HAP-1 (cell line): Measurements from ENCODE around the gene CRHR1.

Source experiments
- DNase-seq, 2 experiments: peaks; one replicate each; pipeline ENCODE4 v3.0.0-alpha.2; 2016 to 2020; ENCODE audit warnings: low spot score in 2 of 2
- H3K27me3 ChIP-seq: fragments of 250-450 bp; sonication (Bioruptor Pico); 2 replicates; pipeline ENCODE4 v1.5.1; 2020; ENCODE audit warnings: low read depth, mild to moderate bottlenecking, moderate library complexity
- H3K36me3 ChIP-seq: fragments of 250-450 bp; sonication (Bioruptor Pico); replicated peaks from 2 replicates; pipeline ENCODE4 v1.5.1; 2020; ENCODE audit warnings: mild to moderate bottlenecking
- H3K4me1 ChIP-seq: fragments of 250-450 bp; sonication (Bioruptor Pico); 2 replicates; pipeline ENCODE4 v1.5.1; 2020; ENCODE audit warnings: mild to moderate bottlenecking
- H3K4me3 ChIP-seq: fragments of 250-450 bp; sonication (Bioruptor Pico); 2 replicates; pipeline ENCODE4 v1.5.1; 2020; ENCODE audit warnings: mild to moderate bottlenecking, moderate library complexity
- H3K9me3 ChIP-seq: fragments of 250-450 bp; sonication (Bioruptor Pico); 2 replicates; pipeline ENCODE4 v1.5.1; 2020; ENCODE audit warnings: mild to moderate bottlenecking, moderate library complexity
- in situ Hi-C: fragments of 300-500 bp; cut with MboI; formaldehyde crosslinking; loops from 3 replicates; pipeline ENCODE4 v1.14.3; 2020; ENCODE audit warnings: low sequenced_read_pairs, inconsistent platforms, mixed read lengths

The CRHR1 gene

GRCh38 chr17:45751466-45751865 lies 32.7 kb upstream of the CRHR1 start:
- peaks cover 9% of the 10 kb centered on the region for H3K27me3 ChIP-seq
- DNase-seq, result peak in 1 of 2 experiments; percentile 51
- H3K4me3 ChIP-seq, result no peak overlapping the region
- in situ Hi-C loops, result no loop called here
- no peaks in the 10 kb centered on the region; the same call in 1 of the 2 replicates for H3K4me1 ChIP-seq
- H3K9me3 ChIP-seq, result no peaks in the 10 kb centered on the region
- no peaks in the 10 kb centered on the region for H3K36me3 ChIP-seq

DNA sequence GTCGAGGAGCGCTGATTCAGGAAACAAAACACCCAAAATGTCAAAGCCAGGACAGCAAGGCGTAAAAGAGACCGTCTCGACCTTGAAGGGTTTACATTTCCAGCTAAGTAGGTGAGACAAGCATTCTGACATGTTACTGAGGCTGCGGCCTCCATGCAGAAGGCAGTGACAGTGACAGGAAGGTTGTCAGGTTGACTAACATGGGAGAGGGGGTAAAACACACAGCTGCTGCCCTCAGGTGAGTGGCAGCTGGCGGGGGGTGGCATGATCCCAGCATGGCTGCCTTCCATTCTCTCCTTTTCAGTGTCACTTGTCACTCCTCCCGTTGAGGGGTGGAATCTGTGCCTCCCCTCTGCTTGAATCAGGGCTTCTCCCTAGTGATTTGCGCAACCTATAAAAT lies 31.9 kb upstream of the CRHR1 start:
- no peak for DNase-seq
- no peaks in the 10 kb centered on the region; the same call in 1 of the 2 replicates for H3K4me1 ChIP-seq
- in situ Hi-C loops, result no loop called here
- H3K27me3 ChIP-seq, result peaks cover 9% of the 10 kb centered on the region
- H3K4me3 ChIP-seq, result no peak overlapping the region
- H3K36me3 ChIP-seq, result no peaks in the 10 kb centered on the region
- H3K9me3 ChIP-seq, result no peaks in the 10 kb centered on the region

GRCh38 chr17:45753645-45754225 lies 30.4 kb upstream of the CRHR1 start:
- Histone ChIP-seq H3K4me3 (no peak overlapping the region), H3K9me3 (no peaks in the 10 kb centered on the region), H3K4me1 (no peaks in the 10 kb centered on the region; the same call in 1 of the 2 replicates), H3K36me3 (no peaks in the 10 kb centered on the region), H3K27me3 (peaks cover 7% of the 10 kb centered on the region)
- in situ Hi-C loops, result no loop called here
- no peak for DNase-seq

GRCh38 chr17:45755050-45755449 lies 29.1 kb upstream of the CRHR1 start:
- no peak for DNase-seq
- H3K36me3 ChIP-seq, result no peaks in the 10 kb centered on the region
- H3K27me3 ChIP-seq, result peaks cover 7% of the 10 kb centered on the region
- in situ Hi-C loops, result no loop called here
- no peaks in the 10 kb centered on the region; the same call in 1 of the 2 replicates for H3K4me1 ChIP-seq
- no peaks in the 10 kb centered on the region for H3K9me3 ChIP-seq
- no peak overlapping the region for H3K4me3 ChIP-seq

GRCh38 chr17:45756266-45756991 lies 27.7 kb upstream of the CRHR1 start:
- Histone ChIP-seq H3K4me3 (no peak overlapping the region), H3K4me1 (no peaks in the 10 kb centered on the region; the same call in 1 of the 2 replicates), H3K9me3 (no peaks in the 10 kb centered on the region), H3K27me3 (peaks cover 7% of the 10 kb centered on the region), H3K36me3 (no peaks in the 10 kb centered on the region)
- in situ Hi-C loops, result no loop called here
- no peak for DNase-seq

- Histone ChIP-seq H3K4me3 (no peak overlapping the region), H3K27me3 (peaks cover 9% of the 10 kb centered on the region; the same call in 1 of the 2 replicates), H3K36me3 (no peaks in the 10 kb centered on the region), H3K4me1 (no peaks in the 10 kb centered on the region), H3K9me3 (no peaks in the 10 kb centered on the region)
- DNase-seq, result no peak
- in situ Hi-C loops, result no loop called here
Measured at GRCh38 chr17:45757431-45758218, 26.5 kb upstream of the CRHR1 start.

DNA sequence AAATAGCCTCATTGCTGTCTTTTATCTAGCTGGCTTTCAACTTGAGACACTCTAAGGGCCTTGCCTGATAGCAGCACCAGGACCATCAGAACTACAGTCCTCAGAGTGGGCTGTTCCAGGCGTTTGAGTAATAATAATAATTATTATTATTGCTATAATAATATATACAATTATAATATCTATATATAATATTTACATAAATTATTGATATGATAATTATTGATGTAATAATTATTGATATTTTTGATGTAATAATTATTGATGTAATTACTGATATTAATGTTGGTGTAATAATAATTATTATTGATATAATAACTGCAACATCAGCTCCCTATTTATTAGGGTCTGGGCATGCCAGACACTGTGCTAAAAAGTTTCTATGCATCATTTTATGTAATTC lies 25.6 kb upstream of the CRHR1 start:
- DNase-seq, result no peak
- in situ Hi-C loops, result no loop called here
- no peaks in the 10 kb centered on the region for H3K36me3 ChIP-seq
- H3K4me1 ChIP-seq, result no peaks in the 10 kb centered on the region
- no peak overlapping the region for H3K4me3 ChIP-seq
- peaks cover 15% of the 10 kb centered on the region for H3K27me3 ChIP-seq
- H3K9me3 ChIP-seq, result no peaks in the 10 kb centered on the region

- Histone ChIP-seq H3K9me3 (no peaks in the 10 kb centered on the region), H3K27me3 (peaks cover 17% of the 10 kb centered on the region), H3K36me3 (no peaks in the 10 kb centered on the region), H3K4me1 (no peaks in the 10 kb centered on the region), H3K4me3 (no peak overlapping the region)
- no peak for DNase-seq
- in situ Hi-C loops, result no loop called here
Measured at GRCh38 chr17:45759761-45760160, 24.4 kb upstream of the CRHR1 start.

DNA sequence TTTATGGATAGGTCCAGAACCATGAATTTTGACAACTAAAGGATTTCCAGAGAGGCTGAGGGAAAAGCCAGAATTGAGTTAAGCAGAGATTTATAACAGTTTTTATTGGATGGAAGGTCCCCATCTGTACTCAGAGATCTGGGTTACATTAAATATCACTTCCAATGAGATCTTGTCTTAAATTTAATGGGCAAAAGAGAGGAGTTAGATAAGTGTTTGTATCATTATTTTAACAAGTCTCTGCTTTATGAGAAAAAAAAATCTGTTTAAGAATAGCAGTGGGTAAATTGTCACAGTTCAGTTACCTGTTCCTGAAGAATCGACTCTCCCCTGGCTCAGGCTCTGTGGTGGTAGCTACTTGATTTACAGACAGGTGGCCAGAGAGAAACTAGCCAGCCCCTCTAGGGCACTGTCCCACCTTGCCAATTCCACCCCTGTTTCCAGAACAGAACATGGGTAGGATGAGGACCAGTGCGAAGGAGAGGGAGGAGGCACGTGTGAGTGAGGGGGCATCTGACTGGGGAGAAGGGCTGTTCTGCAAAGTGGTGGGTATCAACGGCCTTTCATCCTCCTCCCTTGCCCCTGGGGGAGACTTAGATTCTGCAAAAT lies 22.1 kb upstream of the CRHR1 start:
- in situ Hi-C loops, result no loop called here
- H3K27me3 ChIP-seq, result peaks cover 18% of the 10 kb centered on the region
- no peak overlapping the region for H3K4me3 ChIP-seq
- no peaks in the 10 kb centered on the region for H3K36me3 ChIP-seq
- H3K9me3 ChIP-seq, result no peaks in the 10 kb centered on the region
- DNase-seq, result no peak
- H3K4me1 ChIP-seq, result no peaks in the 10 kb centered on the region

DNA sequence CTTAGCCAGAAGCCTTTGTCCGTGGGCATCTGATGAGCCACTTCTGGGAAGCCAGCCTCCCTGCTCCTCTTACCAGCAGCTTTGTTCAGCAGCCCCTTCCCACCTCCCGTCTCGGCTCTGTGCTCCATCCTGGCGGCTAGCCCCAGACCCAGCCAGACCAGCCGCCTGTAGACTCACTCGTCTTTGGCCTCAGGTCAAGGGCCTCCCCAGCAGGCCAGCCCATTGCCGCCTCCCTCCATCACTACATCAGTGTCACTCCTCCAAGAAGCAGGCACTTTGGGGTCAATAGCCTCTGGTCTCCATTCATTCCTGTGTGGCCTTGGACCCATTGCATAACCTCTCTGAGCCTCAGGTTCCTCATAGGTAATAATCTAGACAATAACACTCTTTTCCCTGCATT lies 20.9 kb upstream of the CRHR1 start:
- Histone ChIP-seq H3K9me3 (no peaks in the 10 kb centered on the region), H3K27me3 (peaks cover 22% of the 10 kb centered on the region)
- in situ Hi-C loops, result no loop called here

DNA sequence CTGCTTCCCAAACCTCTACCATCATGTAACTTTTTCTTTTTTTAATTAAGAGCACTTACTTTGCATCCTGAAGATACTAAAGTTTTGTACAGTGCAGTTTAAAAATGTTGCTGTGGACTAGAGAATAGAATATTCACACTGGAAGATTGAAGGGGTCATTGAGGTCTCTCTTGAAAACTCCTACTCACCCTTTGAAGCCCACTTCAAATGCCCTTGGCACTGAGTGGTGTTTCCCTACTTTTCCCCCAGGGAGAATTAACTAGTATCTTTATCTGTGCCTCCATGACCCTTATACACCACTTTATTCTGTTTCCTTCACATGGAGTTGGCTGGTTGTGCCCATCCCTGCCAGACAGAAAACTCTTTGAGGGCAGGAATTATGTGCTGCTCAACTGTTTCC lies 19.6 kb upstream of the CRHR1 start:
- Histone ChIP-seq H3K9me3 (no peaks in the 10 kb centered on the region), H3K4me1 (no peaks in the 10 kb centered on the region), H3K27me3 (peaks cover 33% of the 10 kb centered on the region), H3K36me3 (no peaks in the 10 kb centered on the region), H3K4me3 (no peak overlapping the region)
- DNase-seq, result no peak
- in situ Hi-C loops, result no loop called here

More for the DNA sequence above, 20.9 kb upstream of the CRHR1 start:
- Histone ChIP-seq H3K4me1 (no peaks in the 10 kb centered on the region), H3K4me3 (no peak overlapping the region), H3K36me3 (no peaks in the 10 kb centered on the region)
- DNase-seq, result no peak

DNA sequence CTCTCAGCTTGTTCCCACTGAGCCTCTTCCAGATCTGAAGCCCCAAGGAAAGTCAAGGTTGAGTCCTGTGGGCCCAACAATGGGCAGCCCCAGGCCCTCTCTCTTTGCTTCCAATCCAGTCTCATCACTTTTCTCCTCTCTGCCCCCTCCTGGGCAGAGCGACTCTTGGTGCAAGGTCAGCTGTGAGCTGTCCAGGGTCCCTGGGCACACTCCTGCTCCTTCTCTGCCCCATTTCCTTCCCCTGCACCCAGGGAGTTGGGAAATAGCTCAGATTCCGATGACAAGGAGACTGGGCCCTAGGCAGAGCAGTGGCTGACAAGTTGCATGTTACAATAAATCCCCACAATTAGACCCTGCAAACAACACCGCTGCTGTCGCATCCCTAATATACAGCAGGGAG lies 16.1 kb upstream of the CRHR1 start:
- DNase-seq, result no peak
- Histone ChIP-seq H3K36me3 (no peaks in the 10 kb centered on the region), H3K9me3 (no peaks in the 10 kb centered on the region), H3K4me3 (no peak overlapping the region), H3K4me1 (no peaks in the 10 kb centered on the region), H3K27me3 (peaks cover 37% of the 10 kb centered on the region)
- in situ Hi-C loops, result no loop called here

- no peaks in the 10 kb centered on the region for H3K36me3 ChIP-seq
- H3K27me3 ChIP-seq, result peaks cover 25% of the 10 kb centered on the region
- H3K4me1 ChIP-seq, result no peaks in the 10 kb centered on the region
- H3K9me3 ChIP-seq, result no peaks in the 10 kb centered on the region
- no peak for DNase-seq
- in situ Hi-C loops, result no loop called here
- no peak overlapping the region for H3K4me3 ChIP-seq
Measured at GRCh38 chr17:45770632-45771270, 13.4 kb upstream of the CRHR1 start.
